ENCODE measurements around the gene GABPB1. TPM values are rescaled to one million over a fixed set of nuclear protein-coding genes. Genes with fewer than 3 reads are reported as not detected.

The GABPB1 gene
- total RNA-seq, 1 donor from 2014 or later: 15.9 TPM

- peaks cover 44% of the 10 kb centered on the region for H3K4me1 Mint-ChIP-seq (ENCODE audit: unreplicated experiment)
- DNase-seq (ENCODE audit: extremely low spot score, unreplicated experiment): no peak
- H3K27ac Mint-ChIP-seq (ENCODE audit: unreplicated experiment): peak overlapping the region; percentile 100
- no peaks in the 10 kb centered on the region for H3K27me3 Mint-ChIP-seq (ENCODE audit: unreplicated experiment)
- H3K4me3 Mint-ChIP-seq (ENCODE audit: unreplicated experiment): peak overlapping the region; percentile 96
- TF ChIP-seq CTCF (IDR thresholded peaks at IDR 0.05): no peak
- no peaks in the 10 kb centered on the region for H3K9me3 Mint-ChIP-seq (ENCODE audit: unreplicated experiment)
- H3K36me3 Mint-ChIP-seq (ENCODE audit: unreplicated experiment): peaks cover 27% of the 10 kb centered on the region
Observed at GRCh38 chr15:50355619-50355905, 564 bp upstream of the GABPB1 start.

GRCh38 chr15:50353975-50354837 is 792 bp downstream of the GABPB1 start:
- H3K4me3 Mint-ChIP-seq (ENCODE audit: unreplicated experiment): peak overlapping the region; percentile 96
- no peaks in the 10 kb centered on the region for H3K27me3 Mint-ChIP-seq (ENCODE audit: unreplicated experiment)
- H3K4me1 Mint-ChIP-seq (ENCODE audit: unreplicated experiment): peaks cover 55% of the 10 kb centered on the region
- H3K9me3 Mint-ChIP-seq (ENCODE audit: unreplicated experiment): no peaks in the 10 kb centered on the region
- H3K36me3 Mint-ChIP-seq (ENCODE audit: unreplicated experiment): peaks cover 22% of the 10 kb centered on the region
- DNase-seq (ENCODE audit: extremely low spot score, unreplicated experiment): peak; percentile 85
- TF ChIP-seq CTCF (IDR thresholded peaks at IDR 0.05): no peak
- peak overlapping the region; percentile 100 for H3K27ac Mint-ChIP-seq (ENCODE audit: unreplicated experiment)

GRCh38 chr15:50353251-50353974 is 1.6 kb downstream of the GABPB1 start:
- TF ChIP-seq CTCF (IDR thresholded peaks at IDR 0.05): no peak
- peak overlapping the region; percentile 96 for H3K4me3 Mint-ChIP-seq (ENCODE audit: unreplicated experiment)
- no peak for DNase-seq (ENCODE audit: extremely low spot score, unreplicated experiment)
- H3K27me3 Mint-ChIP-seq (ENCODE audit: unreplicated experiment): no peaks in the 10 kb centered on the region
- peaks cover 19% of the 10 kb centered on the region for H3K36me3 Mint-ChIP-seq (ENCODE audit: unreplicated experiment)
- peaks cover 58% of the 10 kb centered on the region for H3K4me1 Mint-ChIP-seq (ENCODE audit: unreplicated experiment)
- peak overlapping the region; percentile 100 for H3K27ac Mint-ChIP-seq (ENCODE audit: unreplicated experiment)
- H3K9me3 Mint-ChIP-seq (ENCODE audit: unreplicated experiment): no peaks in the 10 kb centered on the region

GRCh38 chr15:50350621-50351020 is 4.4 kb downstream of the GABPB1 start:
- no peaks in the 10 kb centered on the region for H3K9me3 Mint-ChIP-seq (ENCODE audit: unreplicated experiment)
- peaks cover 39% of the 10 kb centered on the region for H3K4me1 Mint-ChIP-seq (ENCODE audit: unreplicated experiment)
- TF ChIP-seq CTCF (IDR thresholded peaks at IDR 0.05): no peak
- peaks cover 6% of the 10 kb centered on the region for H3K36me3 Mint-ChIP-seq (ENCODE audit: unreplicated experiment)
- H3K27ac Mint-ChIP-seq (ENCODE audit: unreplicated experiment): no peak overlapping the region
- no peak overlapping the region for H3K4me3 Mint-ChIP-seq (ENCODE audit: unreplicated experiment)
- H3K27me3 Mint-ChIP-seq (ENCODE audit: unreplicated experiment): no peaks in the 10 kb centered on the region
- no peak for DNase-seq (ENCODE audit: extremely low spot score, unreplicated experiment)

GRCh38 chr15:50345298-50345697 is 9.7 kb downstream of the GABPB1 start:
- no peak for TF ChIP-seq CTCF (IDR thresholded peaks at IDR 0.05)
- H3K36me3 Mint-ChIP-seq (ENCODE audit: unreplicated experiment): no peaks in the 10 kb centered on the region
- H3K27ac Mint-ChIP-seq (ENCODE audit: unreplicated experiment): no peak overlapping the region
- H3K4me1 Mint-ChIP-seq (ENCODE audit: unreplicated experiment): peaks cover 11% of the 10 kb centered on the region
- H3K4me3 Mint-ChIP-seq (ENCODE audit: unreplicated experiment): no peak overlapping the region
- no peak for DNase-seq (ENCODE audit: extremely low spot score, unreplicated experiment)
- no peaks in the 10 kb centered on the region for H3K9me3 Mint-ChIP-seq (ENCODE audit: unreplicated experiment)
- no peaks in the 10 kb centered on the region for H3K27me3 Mint-ChIP-seq (ENCODE audit: unreplicated experiment)
